Inflammatory macrophage treated with lipopolysaccharide for 4 hours (primary cell): ENCODE measurements around the gene OR6V1.
A peak's percentile ranks its signal among the peaks of the same experiment; 100 is the strongest.
"Not testable (repeated sequence)": the region's sequence is repeated elsewhere in the genome, so short reads cannot be mapped to it uniquely, and the experiment has no call there.

Experiments
- DNase-seq: peaks from one replicate; pipeline ENCODE4 v3.0.0-alpha.2; 2020

OR6V1 gene

GRCh38 chr7:143043391-143043790, 8.8 kb upstream of the OR6V1 start:
- DNase-seq = no peak

- DNase-seq = peak; percentile 64
Measured at GRCh38 chr7:143046426-143046851, 5.7 kb upstream of the OR6V1 start.

GRCh38 chr7:143047326-143047725, 4.8 kb upstream of the OR6V1 start:
- DNase-seq = peak; percentile 86

- peak; percentile 55 for DNase-seq
Measured at GRCh38 chr7:143048827-143049226, 3.3 kb upstream of the OR6V1 start.

GRCh38 chr7:143049362-143049761, 2.8 kb upstream of the OR6V1 start:
- peak; percentile 27 for DNase-seq

- DNase-seq = no peak
Measured at GRCh38 chr7:143050931-143051330, 1.2 kb upstream of the OR6V1 start.

GRCh38 chr7:143054621-143055020, 2.5 kb downstream of the OR6V1 start:
- no peak for DNase-seq

GRCh38 chr7:143055754-143056153, 3.6 kb downstream of the OR6V1 start:
- DNase-seq = no peak

- no peak for DNase-seq
Measured at GRCh38 chr7:143063741-143064140, 11.6 kb downstream of the OR6V1 start.

GRCh38 chr7:143068446-143068845, 16.3 kb downstream of the OR6V1 start:
- DNase-seq = no peak

GRCh38 chr7:143069912-143070500, 17.9 kb downstream of the OR6V1 start:
- DNase-seq = no peak

GRCh38 chr7:143073556-143073955, 21.4 kb downstream of the OR6V1 start:
- no peak for DNase-seq

GRCh38 chr7:143074141-143074540, 22.0 kb downstream of the OR6V1 start:
- DNase-seq = no peak

- DNase-seq = no peak
Measured at GRCh38 chr7:143085109-143085508, 33.0 kb downstream of the OR6V1 start.

- DNase-seq = not testable (repeated sequence)
Measured at GRCh38 chr7:143085610-143086009, 33.5 kb downstream of the OR6V1 start.

GRCh38 chr7:143088549-143089231, 36.5 kb downstream of the OR6V1 start:
- not testable (repeated sequence) for DNase-seq

- DNase-seq = no peak
Measured at GRCh38 chr7:143096146-143096545, 44.0 kb downstream of the OR6V1 start.

GRCh38 chr7:143099579-143099978, 47.4 kb downstream of the OR6V1 start:
- DNase-seq = not testable (repeated sequence)
